Fibroblast of skin of abdomen (primary cell): Measurements from ENCODE around the gene MYF5.

Experiments used
- DNase-seq: peaks from one replicate; pipeline ENCODE4 v3.0.0-alpha.2; 2013

MYF5 gene

GRCh38 chr12:80766897-80767296 lies 50.2 kb downstream of the MYF5 start:
- DNase-seq: no peak
